Fibroblast of the conjunctiva (primary cell): ENCODE measurements around the gene FOSL1.
A peak's percentile ranks its signal among the peaks of the same experiment; 100 is the strongest.

ENCODE experiments used
- DNase-seq: peaks from one replicate; pipeline ENCODE4 v3.0.0-alpha.2; 2010; ENCODE audit warnings: low read depth

FOSL1 gene

GRCh38 chr11:65900125-65900898 is at the start of gene FOSL1:
FOSL1 (minus strand) TSS chr11:65900388; CDS start chr11:65900339, 49 bp downstream.
- DNase-seq: peak; percentile 90

GRCh38 chr11:65947603-65948125 is 47.5 kb upstream of the FOSL1 start:
- DNase-seq: no peak

GRCh38 chr11:65947133-65947532 is 46.9 kb upstream of the FOSL1 start:
- DNase-seq: no peak

GRCh38 chr11:65946655-65947054 is 46.5 kb upstream of the FOSL1 start:
- DNase-seq: no peak

- DNase-seq: no peak
These were observed 45.9 kb upstream of the FOSL1 start for GRCh38 chr11:65945941-65946558.

- DNase-seq: no peak
These were observed 45.3 kb upstream of the FOSL1 start, which contains the start of gene TSGA10IP for GRCh38 chr11:65945430-65945911. TSGA10IP (plus strand) TSS chr11:65945480; CDS start chr11:65945676, 196 bp downstream.

GRCh38 chr11:65944767-65945166 is 44.6 kb upstream of the FOSL1 start:
- DNase-seq: no peak

GRCh38 chr11:65944191-65944590 is 44.0 kb upstream of the FOSL1 start:
- no peak for DNase-seq

GRCh38 chr11:65942531-65942930 is 42.3 kb upstream of the FOSL1 start:
- DNase-seq: no peak

GRCh38 chr11:65941720-65942310 is 41.6 kb upstream of the FOSL1 start:
- no peak for DNase-seq

GRCh38 chr11:65937766-65938165 is 37.6 kb upstream of the FOSL1 start:
- no peak for DNase-seq

- DNase-seq: no peak
These were observed 33.8 kb upstream of the FOSL1 start for GRCh38 chr11:65934014-65934413.

GRCh38 chr11:65932558-65932919 is 32.4 kb upstream of the FOSL1 start:
- DNase-seq: no peak

GRCh38 chr11:65931773-65932557 is 31.8 kb upstream of the FOSL1 start:
- no peak for DNase-seq

- DNase-seq: no peak
These were observed 28.5 kb upstream of the FOSL1 start for GRCh38 chr11:65928667-65929066.

- no peak for DNase-seq
These were observed 27.8 kb upstream of the FOSL1 start for GRCh38 chr11:65927904-65928397.

GRCh38 chr11:65925397-65925796 is 25.2 kb upstream of the FOSL1 start:
- DNase-seq: no peak

GRCh38 chr11:65922565-65922964 is 22.4 kb upstream of the FOSL1 start:
- no peak for DNase-seq

GRCh38 chr11:65921876-65922275 is 21.7 kb upstream of the FOSL1 start:
- DNase-seq: no peak

GRCh38 chr11:65921033-65921555 is 20.9 kb upstream of the FOSL1 start:
- no peak for DNase-seq

GRCh38 chr11:65920372-65920802 is 20.2 kb upstream of the FOSL1 start:
- no peak for DNase-seq
